Kidney (tissue), 14 donors: ENCODE data around the gene TCP11L1. TPM values are rescaled to one million over a fixed set of nuclear protein-coding genes. Genes with fewer than 3 reads are reported as not detected.
A peak's percentile ranks its signal among the peaks of the same experiment; 100 is the strongest.

ENCODE experiments used
- DNase-seq, 5 donors: peaks; one replicate each; pipeline ENCODE4 v3.0.0-alpha.2; 2013 to 2020
- FAIRE-seq: peaks from 2 replicates; lab custom pipeline; 2012; peaks lifted over from hg19 to GRCh38; lab: Jason Lieb, UNC
- H3K27ac ChIP-seq, 2 donors: one replicate each; pipeline ENCODE4 v1.7.0; 2013; ENCODE audit warnings: low read depth in 2 of 2, low read length in 2 of 2, inconsistent platforms in 1 of 2
- H3K27me3 ChIP-seq: one replicate; pipeline ENCODE4 v1.7.1; 2013; ENCODE audit warnings: low read length, inconsistent platforms; ENCODE audit not compliant: control insufficient read depth, insufficient read depth
- H3K36me3 ChIP-seq, 3 donors: one replicate each; pipeline versions ENCODE4 v1.7.0 to v1.7.1; 2013; ENCODE audit warnings: low read length in 3 of 3, control low read depth in 1 of 3, inconsistent platforms in 1 of 3; ENCODE audit not compliant: insufficient read depth in 3 of 3, control insufficient read depth in 2 of 3
- H3K4me1 ChIP-seq, 3 donors: one replicate each; pipeline versions ENCODE4 v1.7.0 to v1.7.1; 2013; ENCODE audit warnings: low read length in 3 of 3, inconsistent platforms in 1 of 3, low read depth in 1 of 3; ENCODE audit not compliant: control insufficient read depth in 2 of 3, insufficient read depth in 2 of 3
- H3K4me3 ChIP-seq, 3 donors: one replicate each; pipeline versions ENCODE4 v1.7.0 to v1.8.1; 2013; ENCODE audit warnings: low read length in 3 of 3, control low read depth in 1 of 3, inconsistent platforms in 1 of 3
- H3K9ac ChIP-seq, 3 donors: one replicate each; pipeline versions ENCODE4 v1.7.0 to v1.7.1; 2013; ENCODE audit warnings: low read length in 3 of 3, control low read depth in 1 of 3, inconsistent platforms in 1 of 3
- H3K9me3 ChIP-seq, 3 donors: one replicate each; pipeline versions ENCODE4 v1.7.0 to v1.7.1; 2013; ENCODE audit warnings: low read length in 3 of 3, control low read depth in 1 of 3, inconsistent platforms in 1 of 3; ENCODE audit not compliant: control insufficient read depth in 2 of 3, insufficient read depth in 1 of 3
- CTCF ChIP-seq: IDR thresholded peaks from 3 replicates; pipeline ENCODE4 v1.5.1; 2012; ENCODE audit warnings: mild to moderate bottlenecking, moderate library complexity, borderline replicate concordance; ENCODE audit not compliant: insufficient read depth; ENCODE audit errors: extremely low read depth
- intact Hi-C: fragments of 100-400 bp; cut with DNase I; formaldehyde crosslinking; loops from one replicate; pipeline ENCODE4 v1.11.1; 2022
- polyA plus RNA-seq: library from polyadenylated mRNA; stranded (reverse); fragments of 350-450 nt; fragmentation: Illumina TruSeq; extraction: RNeasy Lipid Tissue Mini Kit (QIAGEN cat#74804); gene quantifications from one replicate; pipeline ENCODE4 v1.2.3, GENCODE V29; 2014; ENCODE audit warnings: low read depth, low replicate concordance; ENCODE audit not compliant: insufficient read depth
- total RNA-seq: library from RNA; stranded (reverse); fragmentation: NEBNext Ultra II Directional; extraction: Animal tissue kit (Norgen Biotek cat#: 25700); gene quantifications from one replicate; pipeline ENCODE4 v1.2.1, GENCODE V29; 2021
- donor health status: control.
- donor health status: control.
- donor health status: control.
- donor health status: control.
- donor health status: control.
- donor health status: DM: yes; HTN: yes; CAD: no.
- donor health status: Normal renal cell carcinoma (clear cell type).

Gene TCP11L1
- total and polyA plus RNA-seq, 2 donors from 2014 or later: 4.0 to 17.9 TPM

DNA sequence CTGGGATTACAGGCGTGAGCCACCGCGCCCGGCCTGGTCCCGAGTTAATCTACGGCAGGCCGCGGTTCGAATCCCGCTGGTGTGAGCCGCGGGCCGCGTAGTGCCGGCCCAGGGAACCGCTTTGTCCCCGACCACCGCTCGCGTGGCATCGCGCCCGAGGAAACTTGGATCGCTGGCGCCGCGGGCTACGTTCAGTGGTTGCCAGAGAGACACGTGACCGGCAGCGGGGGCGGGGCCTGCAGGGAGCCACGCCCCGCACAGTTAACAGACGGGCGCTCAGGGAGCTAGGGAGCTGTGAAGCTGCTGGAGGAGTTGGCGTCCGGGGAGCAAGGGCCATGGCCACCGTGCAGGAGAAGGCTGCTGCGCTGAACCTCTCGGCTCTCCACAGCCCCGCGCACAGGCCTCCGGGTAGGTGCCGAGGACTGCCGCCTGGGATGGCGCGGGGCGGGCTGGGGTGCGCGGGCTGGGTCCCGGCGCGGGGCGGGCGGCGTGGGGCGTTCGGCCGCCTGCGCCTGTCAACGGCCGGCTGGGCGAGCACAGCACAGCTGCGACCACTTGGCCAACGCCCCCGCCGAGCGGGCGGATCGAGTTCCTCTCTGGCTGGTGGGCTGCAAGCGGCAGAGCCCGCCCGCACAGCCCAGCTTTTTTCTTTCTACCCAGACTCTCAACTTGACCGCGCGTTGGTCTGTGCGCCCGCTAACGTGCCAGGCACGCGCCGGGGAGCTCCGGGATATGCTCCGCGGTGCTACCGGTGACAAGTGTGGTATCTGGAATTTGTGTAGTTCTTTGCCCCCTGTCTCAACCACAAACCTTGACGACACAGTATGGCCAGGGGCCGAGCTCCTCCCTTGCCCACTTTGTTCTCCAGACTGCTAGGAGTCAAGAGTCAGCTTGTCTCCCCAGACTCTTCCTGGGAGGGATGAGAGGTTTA, 23.5 kb upstream of the TCP11L1 start, which contains the start of gene DEPDC7:
TSS of gene DEPDC7 (plus strand) at position 258 of the 931 bp plus-strand sequence. CDS start at position 336, 78 bp downstream.
- H3K9ac ChIP-seq: peak within 1 kb of the TSS in 2 of 3 donors; percentile 16 to 35
- H3K27me3 ChIP-seq: no peaks in the 10 kb centered on the region
- FAIRE-seq (no peak), DNase-seq (peak; percentile 92 to 97 (median 95))
- H3K9me3 ChIP-seq: no peaks in the 10 kb centered on the region
- H3K36me3 ChIP-seq: no peaks in the 10 kb centered on the region
- TF ChIP-seq CTCF: no peak
- peak within 1 kb of the TSS; percentile 11 to 60 for H3K27ac ChIP-seq
- peak within 1 kb of the TSS; percentile 51 to 71 (median 56) for H3K4me3 ChIP-seq
- intact Hi-C loops: no loop called here
- H3K4me1 ChIP-seq: no peaks in the 10 kb centered on the region

GRCh38 chr11:33016654-33017053, 22.7 kb upstream of the TCP11L1 start:
- Histone ChIP-seq H3K9ac (peak overlapping the region in 2 of 3 donors; percentile 16 to 35), H3K27ac (peak overlapping the region in 1 of 2 donors; percentile 59), H3K4me1 (peaks cover 0 to 3% (median 1%) of the 10 kb centered on the region in 3 donors), H3K36me3 (no peaks in the 10 kb centered on the region), H3K27me3 (no peaks in the 10 kb centered on the region), H3K4me3 (peak overlapping the region; percentile 47 to 71 (median 56)), H3K9me3 (no peaks in the 10 kb centered on the region)
- DNase-seq: no peak
- intact Hi-C loops: no loop called here
- no peak for TF ChIP-seq CTCF
- FAIRE-seq: no peak

- H3K4me1 ChIP-seq: peaks cover 0 to 5% (median 3%) of the 10 kb centered on the region in 3 donors
- H3K9ac ChIP-seq: peak overlapping the region in 1 of 3 donors; percentile 62
- no peaks in the 10 kb centered on the region for H3K36me3 ChIP-seq
- H3K9me3 ChIP-seq: no peaks in the 10 kb centered on the region
- peak overlapping the region in 2 of 3 donors; percentile 47 to 71 for H3K4me3 ChIP-seq
- intact Hi-C loops: no loop called here
- DNase-seq (peak in 1 of 5 donors; percentile 13), FAIRE-seq (no peak)
- H3K27me3 ChIP-seq: no peaks in the 10 kb centered on the region
- peak overlapping the region in 1 of 2 donors; percentile 2 for H3K27ac ChIP-seq
- no peak for TF ChIP-seq CTCF
Observed at GRCh38 chr11:33017478-33017877, 21.9 kb upstream of the TCP11L1 start.
